ENCODE data around the gene COMP.

- TF ChIP-seq EZH2 (IDR thresholded peaks at IDR 0.05) (no peak), POLR2AphosphoS5 (IDR thresholded peaks at IDR 0.05; ENCODE audit: borderline replicate concordance, low read depth, low read length) (no peak)
Measured at GRCh38 chr19:18771328-18772242, 19.5 kb downstream of the COMP start.

Data from SK-N-MC (cell line).